ENCODE measurements around the gene COL12A1.
A peak's percentile ranks its signal among the peaks of the same experiment; 100 is the strongest.

Gene COL12A1

DNA sequence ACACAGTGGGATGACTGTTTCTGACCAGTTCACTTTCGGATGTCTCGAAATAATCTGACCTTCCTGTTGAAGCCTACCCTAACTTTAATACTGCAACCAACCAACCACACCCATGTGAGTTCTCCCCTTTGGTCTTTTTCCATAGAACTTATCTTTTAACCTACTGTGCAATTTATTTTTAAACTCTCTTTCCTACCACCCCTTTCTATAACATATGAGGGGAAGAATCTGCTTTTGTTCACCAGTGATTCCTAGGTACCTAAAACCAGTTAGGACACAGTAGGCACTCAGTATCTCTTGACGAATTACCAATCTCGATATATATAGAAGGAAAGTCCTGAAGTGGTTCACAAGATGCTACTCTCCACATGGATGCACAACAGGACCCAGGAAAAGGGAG is 30.8 kb upstream of the COL12A1 start:
- H3K4me3 ChIP-seq (ENCODE audit: low read depth, low read length): no peak overlapping the region
- no peak for DNase-seq (ENCODE audit: low read depth)
- TF ChIP-seq, protein P1, sequence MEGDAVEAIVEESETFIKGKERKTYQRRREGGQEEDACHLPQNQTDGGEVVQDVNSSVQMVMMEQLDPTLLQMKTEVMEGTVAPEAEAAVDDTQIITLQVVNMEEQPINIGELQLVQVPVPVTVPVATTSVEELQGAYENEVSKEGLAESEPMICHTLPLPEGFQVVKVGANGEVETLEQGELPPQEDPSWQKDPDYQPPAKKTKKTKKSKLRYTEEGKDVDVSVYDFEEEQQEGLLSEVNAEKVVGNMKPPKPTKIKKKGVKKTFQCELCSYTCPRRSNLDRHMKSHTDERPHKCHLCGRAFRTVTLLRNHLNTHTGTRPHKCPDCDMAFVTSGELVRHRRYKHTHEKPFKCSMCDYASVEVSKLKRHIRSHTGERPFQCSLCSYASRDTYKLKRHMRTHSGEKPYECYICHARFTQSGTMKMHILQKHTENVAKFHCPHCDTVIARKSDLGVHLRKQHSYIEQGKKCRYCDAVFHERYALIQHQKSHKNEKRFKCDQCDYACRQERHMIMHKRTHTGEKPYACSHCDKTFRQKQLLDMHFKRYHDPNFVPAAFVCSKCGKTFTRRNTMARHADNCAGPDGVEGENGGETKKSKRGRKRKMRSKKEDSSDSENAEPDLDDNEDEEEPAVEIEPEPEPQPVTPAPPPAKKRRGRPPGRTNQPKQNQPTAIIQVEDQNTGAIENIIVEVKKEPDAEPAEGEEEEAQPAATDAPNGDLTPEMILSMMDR (IDR thresholded peaks at IDR 0.05; ENCODE audit: low read depth, low read length, missing control alignments): no peak

DNA sequence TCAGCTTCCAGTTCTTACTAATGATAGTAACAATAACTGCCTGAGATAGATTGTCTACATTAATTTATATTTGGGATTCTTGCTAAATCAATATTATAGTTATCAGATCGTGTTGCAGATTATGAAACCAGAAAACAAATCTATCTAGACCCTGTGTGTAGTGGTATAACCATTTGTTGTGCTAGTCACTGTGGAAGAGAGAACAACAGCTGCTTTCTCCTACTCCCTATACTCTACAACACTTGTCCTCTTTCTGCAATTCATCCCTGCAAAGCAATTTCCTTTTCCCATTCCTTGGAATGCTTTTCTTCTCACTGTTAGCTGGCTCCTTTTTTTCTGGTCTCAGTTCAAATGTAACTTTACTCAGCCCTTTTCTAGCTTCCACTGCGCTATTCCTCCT is 29.4 kb upstream of the COL12A1 start:
- no peak for DNase-seq (ENCODE audit: low read depth)
- TF ChIP-seq, protein P1 (IDR thresholded peaks at IDR 0.05; ENCODE audit: low read depth, low read length, missing control alignments): no peak
- H3K4me3 ChIP-seq (ENCODE audit: low read depth, low read length): no peak overlapping the region

DNA sequence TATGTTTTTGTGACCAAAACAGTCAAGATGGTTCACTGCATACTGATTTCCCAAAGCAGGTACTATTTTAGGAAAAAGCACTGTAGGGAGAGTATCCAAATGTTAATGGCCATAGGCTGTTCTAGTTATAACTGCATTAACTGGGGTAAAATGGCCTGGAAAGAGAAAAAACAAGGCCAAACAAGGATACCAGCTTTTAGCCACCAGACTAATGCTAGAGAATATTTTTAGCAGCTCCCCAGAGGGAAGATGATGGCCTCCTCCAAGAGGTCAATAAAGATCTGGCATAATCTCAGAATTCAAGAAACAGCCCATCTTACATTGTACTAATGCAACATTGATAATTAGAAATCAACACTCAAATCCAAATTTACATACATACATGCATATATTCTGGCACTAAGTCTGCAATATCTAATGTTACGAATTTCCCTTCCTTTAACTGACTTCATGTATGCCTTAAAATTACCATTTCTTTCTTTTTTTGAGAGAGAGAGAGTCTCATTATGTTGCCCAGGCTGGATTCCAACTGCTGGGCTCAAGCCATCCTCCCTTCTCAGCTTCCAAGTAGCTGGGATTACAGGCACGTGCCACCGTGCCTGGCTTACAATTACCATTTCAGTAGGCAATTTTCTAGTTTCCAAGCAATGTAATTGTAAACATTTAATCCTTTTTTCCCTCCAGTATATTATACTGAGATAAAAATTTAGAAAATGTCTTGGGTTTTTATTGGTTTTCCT is 28.4 kb upstream of the COL12A1 start:
- H3K4me3 ChIP-seq (ENCODE audit: low read depth, low read length): no peak overlapping the region
- DNase-seq (ENCODE audit: low read depth): no peak
- TF ChIP-seq, protein P1 (IDR thresholded peaks at IDR 0.05; ENCODE audit: low read depth, low read length, missing control alignments): no peak

DNA sequence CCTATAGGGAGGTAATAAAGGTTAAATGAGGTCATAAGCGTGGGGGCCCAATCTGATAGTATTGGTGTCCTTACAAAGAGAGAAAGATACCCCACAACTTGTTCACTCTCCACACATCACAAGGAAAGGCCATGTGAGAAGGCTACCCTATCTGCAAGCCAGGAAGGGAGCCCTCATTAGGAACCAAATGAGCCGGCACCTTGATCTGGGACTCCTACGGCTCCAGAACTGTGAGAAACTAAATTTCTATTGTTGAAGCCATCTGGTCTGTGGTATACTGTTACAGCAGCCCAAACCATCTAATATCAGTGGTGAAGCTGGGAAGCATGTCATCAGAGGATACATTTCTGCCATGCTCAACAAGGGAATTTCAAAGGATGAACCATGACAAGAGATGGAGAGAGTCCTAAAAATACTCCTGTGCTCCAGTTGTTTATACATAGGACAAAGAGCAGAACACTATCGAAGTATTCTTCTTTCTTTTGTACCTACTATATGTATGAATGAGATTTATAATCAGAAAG is 27.3 kb upstream of the COL12A1 start:
- TF ChIP-seq, protein P1 (IDR thresholded peaks at IDR 0.05; ENCODE audit: low read depth, low read length, missing control alignments): no peak
- no peak for DNase-seq (ENCODE audit: low read depth)
- no peak overlapping the region for H3K4me3 ChIP-seq (ENCODE audit: low read depth, low read length)

DNA sequence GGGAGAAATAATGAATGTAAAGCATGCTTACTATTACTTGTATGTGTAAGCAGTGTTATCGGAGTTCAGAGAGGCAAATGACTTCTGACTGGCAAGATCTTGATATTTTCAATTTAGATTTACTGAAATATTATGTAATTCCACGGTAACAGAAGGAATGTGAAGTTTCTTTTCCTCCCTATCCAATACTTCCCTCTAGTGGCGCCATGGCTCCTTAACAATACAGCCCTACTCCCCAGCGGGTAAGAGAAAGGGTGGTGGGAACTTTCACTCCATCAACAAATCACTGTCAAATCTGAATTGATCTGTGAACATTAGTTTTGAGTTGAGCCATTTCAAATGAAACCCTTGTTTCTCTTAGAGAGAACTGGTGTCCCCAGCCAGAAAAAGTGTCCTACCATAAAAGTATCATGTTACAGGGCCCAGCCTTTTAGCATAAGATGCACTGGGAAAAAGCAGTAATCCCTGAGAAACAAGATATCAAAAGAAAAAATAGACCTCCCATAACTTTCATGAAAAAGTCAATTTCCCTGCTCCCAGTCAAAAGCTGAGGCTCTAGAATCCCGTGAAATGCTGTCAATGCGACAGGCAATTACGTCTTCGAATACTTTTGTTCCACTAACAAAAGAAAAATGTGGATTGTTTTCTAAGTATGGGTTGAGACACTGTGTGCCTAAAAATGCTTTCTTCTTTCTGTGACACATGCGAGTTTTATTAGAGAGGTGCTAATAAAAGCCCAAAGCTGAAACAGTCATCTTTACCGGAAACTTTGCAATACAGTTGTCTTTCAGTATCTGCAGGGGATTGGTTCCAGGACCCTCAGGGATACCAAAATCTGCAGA is 24.9 kb upstream of the COL12A1 start:
- TF ChIP-seq, protein P1 (IDR thresholded peaks at IDR 0.05; ENCODE audit: low read depth, low read length, missing control alignments): peak; percentile 36
- no peak for DNase-seq (ENCODE audit: low read depth)
- no peak overlapping the region for H3K4me3 ChIP-seq (ENCODE audit: low read depth, low read length)

DNA sequence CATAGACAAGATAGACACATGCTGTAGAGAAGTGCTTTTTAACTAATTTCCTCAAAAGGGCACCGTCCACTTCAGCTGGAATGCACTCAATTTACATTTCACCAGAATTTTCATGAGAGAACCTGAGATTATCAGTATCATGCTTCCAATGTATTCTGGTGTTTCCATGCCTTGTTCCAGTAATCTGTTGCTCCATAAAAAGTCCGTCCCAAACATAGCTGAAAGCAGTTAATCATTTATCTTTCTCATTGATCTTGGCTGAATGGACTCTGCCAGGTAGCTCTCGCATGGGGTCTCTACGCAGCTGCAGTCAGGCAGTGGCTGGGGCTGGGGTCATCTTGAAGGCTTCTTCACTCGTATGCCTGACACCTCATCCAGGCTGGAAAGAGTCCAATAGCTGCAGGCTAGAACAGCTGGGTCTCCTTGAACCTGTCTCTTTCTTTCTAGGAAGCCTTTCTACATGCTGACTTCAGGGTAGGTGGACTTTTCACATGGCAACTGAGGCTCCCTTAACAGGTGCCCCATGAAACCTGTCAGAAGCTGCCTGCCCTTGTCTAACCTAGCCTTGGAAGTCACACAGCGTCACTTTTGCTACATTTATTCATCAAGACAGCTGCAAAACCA is 18.6 kb upstream of the COL12A1 start:
- no peak overlapping the region for H3K4me3 ChIP-seq (ENCODE audit: low read depth, low read length)
- TF ChIP-seq, protein P1 (IDR thresholded peaks at IDR 0.05; ENCODE audit: low read depth, low read length, missing control alignments): no peak
- DNase-seq (ENCODE audit: low read depth): no peak

Data from GM12864 (cell line).